Muscle of leg (tissue), 11 donors: Measurements from ENCODE around the gene GJB5. TPM values are rescaled to one million over a fixed set of nuclear protein-coding genes. Genes with fewer than 3 reads are reported as not detected.
A peak's percentile ranks its signal among the peaks of the same experiment; 100 is the strongest.

ENCODE experiments used
- DNase-seq: peaks from one replicate; pipeline ENCODE4 v3.0.0; 2013
- H3K27ac ChIP-seq: one replicate; pipeline ENCODE4 v1.5.1; 2013; ENCODE audit warnings: mild to moderate bottlenecking, low read length, control low read depth
- H3K27me3 ChIP-seq: one replicate; pipeline ENCODE4 v1.6.1; 2013; ENCODE audit warnings: low read length; ENCODE audit not compliant: control insufficient read depth, insufficient read depth
- H3K36me3 ChIP-seq: one replicate; pipeline ENCODE4 v1.6.1; 2013; ENCODE audit warnings: low read length; ENCODE audit not compliant: control insufficient read depth, insufficient read depth
- H3K4me1 ChIP-seq: one replicate; pipeline ENCODE4 v1.6.1; 2013; ENCODE audit warnings: low read length; ENCODE audit not compliant: control insufficient read depth, insufficient read depth
- H3K4me3 ChIP-seq: one replicate; pipeline ENCODE4 v1.5.1; 2013; ENCODE audit warnings: low read length, control low read depth
- H3K9me3 ChIP-seq: replicated peaks from 2 replicates; pipeline ENCODE4 v1.6.1; 2013; ENCODE audit warnings: low read depth, low read length; ENCODE audit not compliant: control insufficient read depth
- WGBS: methylation state at CpG from one replicate; pipeline ENCODE4 v1.1.5; 2013; ENCODE audit warnings: missing lambda C conversion rate; ENCODE audit not compliant: insufficient coverage; 5-methylcytosine and 5-hydroxymethylcytosine counted together
- polyA plus RNA-seq, 8 donors: library from polyadenylated mRNA; unstranded; fragments of 120-200 nt; gene quantifications; one replicate each; pipeline versions ENCODE4 v1.2.1 to v1.2.3, GENCODE V29; 2013; ENCODE audit warnings: inconsistent platforms in 1 of 8, low replicate concordance in 1 of 8; ENCODE audit not compliant: insufficient read length in 8 of 8, insufficient read depth in 1 of 8
- total RNA-seq: library from RNA; stranded (reverse); fragments of 120-200 nt; gene quantifications from one replicate; pipeline ENCODE4 v1.2.4, GENCODE V29; 2013

The GJB5 gene
- total and polyA plus RNA-seq, 9 donors = 0.26 to 3.2 (median 0.29) TPM; not detected in 4

DNA sequence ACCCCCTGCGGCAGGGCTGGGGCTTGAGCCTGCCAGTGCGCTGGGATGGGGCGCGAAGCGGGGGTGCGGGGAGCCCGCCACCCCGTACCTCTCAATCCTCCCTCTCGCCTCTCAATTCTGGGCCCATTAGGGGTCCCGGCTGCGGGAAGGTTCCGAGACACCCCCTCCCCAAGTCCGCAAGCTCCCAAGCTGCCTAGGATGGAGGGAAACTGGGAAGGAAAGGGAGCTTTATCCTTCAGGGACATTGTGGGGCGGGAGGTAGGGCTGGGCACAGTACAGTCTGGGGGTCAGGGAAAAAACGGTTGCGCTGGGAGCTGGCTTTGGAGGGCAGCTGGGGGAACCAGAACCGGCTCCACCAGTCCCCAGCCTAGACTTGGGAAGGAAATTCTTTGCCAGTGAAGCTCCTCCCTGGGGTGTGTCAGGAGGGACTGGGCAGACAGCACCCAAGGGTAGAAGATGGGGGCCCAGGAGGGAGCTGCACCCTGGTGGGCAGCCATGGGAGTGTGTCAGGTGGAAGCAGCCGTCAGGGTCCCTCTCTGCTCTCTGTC is 27.1 kb downstream of the GJB5 start:
- 0% methylated on average over 4 of the region's 18 CpGs for WGBS
- H3K9me3 ChIP-seq = no peaks in the 10 kb centered on the region
- no peak overlapping the region for H3K4me3 ChIP-seq
- peaks cover 55% of the 10 kb centered on the region for H3K27me3 ChIP-seq
- H3K4me1 ChIP-seq = peaks cover 5% of the 10 kb centered on the region
- no peak for DNase-seq
- H3K27ac ChIP-seq = no peak overlapping the region
- H3K36me3 ChIP-seq = no peaks in the 10 kb centered on the region

DNA sequence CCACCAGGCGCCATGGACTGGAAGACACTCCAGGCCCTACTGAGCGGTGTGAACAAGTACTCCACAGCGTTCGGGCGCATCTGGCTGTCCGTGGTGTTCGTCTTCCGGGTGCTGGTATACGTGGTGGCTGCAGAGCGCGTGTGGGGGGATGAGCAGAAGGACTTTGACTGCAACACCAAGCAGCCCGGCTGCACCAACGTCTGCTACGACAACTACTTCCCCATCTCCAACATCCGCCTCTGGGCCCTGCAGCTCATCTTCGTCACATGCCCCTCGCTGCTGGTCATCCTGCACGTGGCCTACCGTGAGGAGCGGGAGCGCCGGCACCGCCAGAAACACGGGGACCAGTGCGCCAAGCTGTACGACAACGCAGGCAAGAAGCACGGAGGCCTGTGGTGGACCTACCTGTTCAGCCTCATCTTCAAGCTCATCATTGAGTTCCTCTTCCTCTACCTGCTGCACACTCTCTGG is 29.9 kb downstream of the GJB5 start:
- WGBS = 86% methylated on average over 23 of the region's 28 CpGs
- H3K36me3 ChIP-seq = no peaks in the 10 kb centered on the region
- no peak overlapping the region for H3K4me3 ChIP-seq
- no peaks in the 10 kb centered on the region for H3K9me3 ChIP-seq
- peaks cover 5% of the 10 kb centered on the region for H3K4me1 ChIP-seq
- H3K27ac ChIP-seq = no peak overlapping the region
- H3K27me3 ChIP-seq = peaks cover 43% of the 10 kb centered on the region
- no peak for DNase-seq

DNA sequence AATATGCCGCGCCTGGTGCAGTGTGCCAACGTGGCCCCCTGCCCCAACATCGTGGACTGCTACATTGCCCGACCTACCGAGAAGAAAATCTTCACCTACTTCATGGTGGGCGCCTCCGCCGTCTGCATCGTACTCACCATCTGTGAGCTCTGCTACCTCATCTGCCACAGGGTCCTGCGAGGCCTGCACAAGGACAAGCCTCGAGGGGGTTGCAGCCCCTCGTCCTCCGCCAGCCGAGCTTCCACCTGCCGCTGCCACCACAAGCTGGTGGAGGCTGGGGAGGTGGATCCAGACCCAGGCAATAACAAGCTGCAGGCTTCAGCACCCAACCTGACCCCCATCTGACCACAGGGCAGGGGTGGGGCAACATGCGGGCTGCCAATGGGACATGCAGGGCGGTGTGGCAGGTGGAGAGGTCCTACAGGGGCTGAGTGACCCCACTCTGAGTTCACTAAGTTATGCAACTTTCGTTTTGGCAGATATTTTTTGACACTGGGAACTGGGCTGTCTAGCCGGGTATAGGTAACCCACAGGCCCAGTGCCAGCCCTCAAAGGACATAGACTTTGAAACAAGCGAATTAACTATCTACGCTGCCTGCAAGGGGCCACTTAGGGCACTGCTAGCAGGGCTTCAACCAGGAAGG is 30.5 kb downstream of the GJB5 start:
- H3K4me1 ChIP-seq = peaks cover 5% of the 10 kb centered on the region
- no peaks in the 10 kb centered on the region for H3K36me3 ChIP-seq
- no peak overlapping the region for H3K4me3 ChIP-seq
- DNase-seq = no peak
- no peaks in the 10 kb centered on the region for H3K9me3 ChIP-seq
- H3K27ac ChIP-seq = no peak overlapping the region
- H3K27me3 ChIP-seq = peaks cover 38% of the 10 kb centered on the region
- WGBS = 78% methylated on average over 15 of the region's 22 CpGs

DNA sequence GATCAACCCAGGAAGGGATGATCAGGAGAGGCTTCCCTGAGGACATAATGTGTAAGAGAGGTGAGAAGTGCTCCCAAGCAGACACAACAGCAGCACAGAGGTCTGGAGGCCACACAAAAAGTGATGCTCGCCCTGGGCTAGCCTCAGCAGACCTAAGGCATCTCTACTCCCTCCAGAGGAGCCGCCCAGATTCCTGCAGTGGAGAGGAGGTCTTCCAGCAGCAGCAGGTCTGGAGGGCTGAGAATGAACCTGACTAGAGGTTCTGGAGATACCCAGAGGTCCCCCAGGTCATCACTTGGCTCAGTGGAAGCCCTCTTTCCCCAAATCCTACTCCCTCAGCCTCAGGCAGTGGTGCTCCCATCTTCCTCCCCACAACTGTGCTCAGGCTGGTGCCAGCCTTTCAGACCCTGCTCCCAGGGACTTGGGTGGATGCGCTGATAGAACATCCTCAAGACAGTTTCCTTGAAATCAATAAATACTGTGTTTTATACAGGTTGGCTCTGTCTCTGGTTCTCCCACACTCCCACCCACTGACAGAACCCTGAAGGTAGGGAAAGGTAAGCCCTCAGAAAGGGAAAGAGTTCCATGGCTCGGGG is 31.1 kb downstream of the GJB5 start:
- 0% methylated on average over 1 of the region's 4 CpGs for WGBS

DNA sequence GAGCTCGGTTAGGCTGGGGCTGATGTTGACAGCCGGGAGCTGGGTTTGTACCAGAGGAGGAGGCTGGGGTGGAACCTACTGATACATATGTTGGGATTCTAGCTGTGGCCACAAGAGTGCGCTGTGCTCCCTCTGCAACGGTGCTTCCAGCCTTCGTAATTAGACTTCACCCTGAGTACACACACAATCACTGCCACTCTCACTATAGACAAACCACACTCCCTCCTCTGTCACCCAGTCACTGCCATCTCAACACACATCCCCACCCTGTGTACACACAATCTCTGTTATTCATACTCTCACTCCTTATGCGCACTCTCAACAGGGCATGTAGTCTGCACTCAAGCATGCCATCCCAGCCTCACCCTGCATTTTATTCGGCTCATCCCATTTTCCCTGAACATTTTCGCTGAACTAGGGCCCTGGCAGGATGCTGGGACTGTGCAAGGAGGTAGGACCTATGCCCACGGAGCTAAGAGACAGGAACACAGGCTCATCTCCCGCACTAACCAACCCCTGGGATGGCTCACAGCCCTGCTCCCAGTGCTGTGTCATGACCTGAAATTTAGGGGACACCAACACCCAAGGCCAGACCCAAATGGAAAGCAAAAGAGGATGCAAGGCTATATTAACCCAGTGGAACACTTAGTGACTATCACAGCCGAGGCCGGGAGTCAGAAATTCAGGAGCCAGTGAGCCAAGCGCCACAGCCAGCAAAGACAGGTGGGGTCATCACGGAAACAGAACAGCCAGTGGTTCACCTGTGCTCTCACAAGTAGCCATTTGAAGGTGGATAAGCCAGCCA is 31.9 kb downstream of the GJB5 start:
- peak; percentile 73 for DNase-seq
- Histone ChIP-seq H3K9me3 (no peaks in the 10 kb centered on the region), H3K4me1 (peaks cover 2% of the 10 kb centered on the region), H3K4me3 (no peak overlapping the region), H3K27me3 (peaks cover 33% of the 10 kb centered on the region), H3K36me3 (no peaks in the 10 kb centered on the region), H3K27ac (no peak overlapping the region)
- 54% methylated on average over 14 of the region's 14 CpGs for WGBS

More for the DNA sequence above, 31.1 kb downstream of the GJB5 start:
- peaks cover 5% of the 10 kb centered on the region for H3K4me1 ChIP-seq
- H3K36me3 ChIP-seq = no peaks in the 10 kb centered on the region
- no peak overlapping the region for H3K4me3 ChIP-seq
- peaks cover 36% of the 10 kb centered on the region for H3K27me3 ChIP-seq
- no peak overlapping the region for H3K27ac ChIP-seq
- H3K9me3 ChIP-seq = no peaks in the 10 kb centered on the region
- DNase-seq = no peak

DNA sequence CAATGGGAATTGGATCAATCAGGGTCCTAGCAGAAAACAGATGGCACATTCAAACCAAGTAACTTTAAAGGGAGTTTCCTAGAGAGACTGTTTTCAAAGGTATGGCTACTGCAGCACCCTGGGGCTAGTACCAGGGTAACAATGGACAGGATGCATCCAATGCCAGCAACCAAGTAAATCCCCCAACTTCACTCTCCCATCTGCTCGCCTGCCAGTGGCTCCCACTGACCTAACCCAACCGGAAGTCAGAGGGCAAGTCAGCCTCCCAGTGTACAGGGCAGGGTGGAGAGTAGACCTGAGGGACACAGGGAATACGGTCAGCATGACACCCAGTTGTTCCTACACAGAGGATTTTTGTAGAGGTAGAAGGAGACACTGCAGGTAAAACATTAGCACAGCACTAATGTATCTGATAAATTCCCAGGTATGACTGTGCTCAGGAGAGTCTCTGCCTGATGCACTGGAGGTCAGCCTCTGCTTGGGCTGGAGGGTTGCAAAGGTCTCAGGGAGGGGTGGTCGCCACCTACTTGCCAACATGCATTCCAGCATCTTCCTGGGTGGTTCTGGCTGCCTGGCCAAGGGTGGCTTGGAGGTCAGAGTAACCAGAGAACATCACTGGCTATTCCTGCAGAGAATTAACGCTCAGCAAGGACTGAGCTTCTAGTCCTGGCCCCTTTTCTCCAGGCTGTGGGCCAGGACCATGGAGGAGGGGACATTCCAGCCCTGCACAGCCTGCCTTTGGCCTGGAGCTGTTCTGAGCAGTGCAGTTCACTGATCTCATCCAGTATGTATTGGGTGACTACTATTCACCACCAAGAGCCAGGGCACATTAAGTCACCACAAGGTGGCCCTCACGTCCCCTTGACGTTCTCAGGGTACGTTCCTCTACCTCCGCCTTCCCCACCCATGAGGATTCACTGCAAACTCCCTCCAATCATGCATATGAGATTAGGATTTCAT is 32.9 kb downstream of the GJB5 start:
- DNase-seq = peak; percentile 20
- Histone ChIP-seq H3K36me3 (no peaks in the 10 kb centered on the region), H3K4me3 (no peak overlapping the region), H3K27ac (no peak overlapping the region), H3K4me1 (peaks cover 8% of the 10 kb centered on the region), H3K9me3 (no peaks in the 10 kb centered on the region), H3K27me3 (peaks cover 30% of the 10 kb centered on the region)
- 49% methylated on average over 6 of the region's 9 CpGs for WGBS

DNA sequence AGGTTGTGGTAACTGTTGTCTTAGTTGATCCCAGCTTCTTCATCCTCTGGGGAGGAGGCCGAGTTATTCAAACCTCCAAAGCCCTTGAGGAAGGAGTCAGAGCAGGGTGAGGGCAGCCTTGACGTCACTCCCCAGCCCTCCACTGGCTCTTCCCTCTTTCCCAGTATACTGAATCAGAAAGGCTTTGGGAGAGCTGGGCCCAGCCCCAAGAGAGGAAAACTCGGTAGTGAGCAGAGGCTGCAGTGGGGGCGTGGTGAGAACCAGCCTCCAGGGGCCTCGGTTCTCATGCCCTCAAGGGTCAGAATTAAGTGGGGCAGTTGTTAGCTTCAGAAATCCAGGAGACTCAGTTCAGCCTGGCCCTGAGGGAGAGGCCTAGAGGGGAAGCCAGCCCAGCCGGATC is 36.1 kb downstream of the GJB5 start:
- Histone ChIP-seq H3K4me1 (peaks cover 8% of the 10 kb centered on the region), H3K36me3 (peaks cover 4% of the 10 kb centered on the region), H3K4me3 (no peak overlapping the region), H3K27ac (no peak overlapping the region), H3K27me3 (peaks cover 26% of the 10 kb centered on the region), H3K9me3 (no peaks in the 10 kb centered on the region)
- WGBS = 47% methylated on average over 3 of the region's 6 CpGs
- peak; percentile 38 for DNase-seq

DNA sequence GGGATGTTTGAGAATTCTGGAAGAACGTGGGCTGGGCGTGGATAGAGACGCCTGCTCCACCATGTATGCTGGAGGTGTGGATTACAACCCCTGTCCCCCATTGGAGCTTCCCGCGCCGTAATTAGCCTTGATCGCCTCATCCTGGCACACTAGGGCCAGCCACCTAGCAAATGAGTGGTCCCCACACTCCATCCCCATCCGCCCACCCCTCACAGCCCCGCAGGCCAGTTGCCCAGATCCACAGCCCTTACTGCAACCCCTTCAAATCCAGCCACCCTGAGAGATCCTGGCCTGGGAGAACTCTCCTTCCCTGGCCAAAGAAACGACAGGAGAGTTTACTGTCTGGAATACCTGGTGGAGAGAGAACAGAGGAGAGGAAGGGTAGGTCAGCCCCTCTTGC is 37.6 kb downstream of the GJB5 start:
- no peak overlapping the region for H3K4me3 ChIP-seq
- H3K27ac ChIP-seq = no peak overlapping the region
- 50% methylated on average over 6 of the region's 10 CpGs for WGBS

DNA sequence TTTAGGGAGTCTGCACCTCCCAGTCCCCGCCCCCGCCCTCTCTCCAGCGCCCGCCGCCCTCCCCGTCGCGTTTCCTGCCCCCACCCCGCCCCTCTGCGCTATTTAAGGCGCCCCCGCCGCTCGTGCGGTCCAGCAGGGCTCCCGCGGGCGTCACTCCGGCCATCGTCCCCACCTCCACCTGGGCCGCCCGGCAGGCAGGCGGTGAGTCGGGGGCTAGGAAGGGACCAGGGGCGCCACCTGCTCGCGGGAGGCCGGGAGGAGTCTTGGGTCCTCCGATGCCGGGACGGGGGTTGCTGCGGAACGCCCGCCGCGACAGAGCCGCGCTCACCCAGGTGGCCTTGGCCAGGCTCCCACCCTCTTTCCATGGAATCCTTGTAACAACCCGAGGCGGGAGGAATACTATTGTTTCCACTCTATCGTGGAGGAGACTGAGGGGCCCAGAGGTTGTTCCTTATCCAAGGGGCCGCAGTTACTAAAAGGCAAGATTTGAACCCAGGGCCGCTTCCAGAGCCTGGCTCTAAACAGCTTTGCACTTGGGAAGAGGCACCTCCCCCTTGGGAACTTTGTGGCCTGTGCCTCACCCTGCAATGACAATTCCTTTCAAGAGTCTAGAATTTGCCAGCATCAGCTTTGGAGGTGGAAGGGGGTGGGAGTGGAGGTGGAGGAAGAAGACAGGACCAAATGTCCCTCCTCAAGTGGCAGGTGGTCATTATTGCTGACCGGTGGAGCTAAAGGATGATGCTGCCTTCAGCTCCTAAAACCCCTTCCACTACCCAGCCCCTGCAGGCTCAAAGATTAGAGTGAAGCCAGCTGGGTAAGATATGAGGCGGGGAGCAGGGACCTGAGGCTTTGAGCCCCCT is 38.3 kb downstream of the GJB5 start, which contains the start of gene GJA4:
Gene GJA4 (plus strand): TSS at position 132 of the 860 bp plus-strand sequence. CDS start 1,215 bp downstream, outside the sequence.
- Histone ChIP-seq H3K4me1 (peaks cover 8% of the 10 kb centered on the region), H3K27ac (no peak within 1 kb of the TSS), H3K9me3 (no peaks in the 10 kb centered on the region), H3K36me3 (peaks cover 4% of the 10 kb centered on the region), H3K27me3 (peaks cover 26% of the 10 kb centered on the region), H3K4me3 (peak within 1 kb of the TSS; percentile 39)
- no peak for DNase-seq
- 10% methylated on average over 20 of the region's 45 CpGs for WGBS

More for the DNA sequence above, 37.6 kb downstream of the GJB5 start:
- Histone ChIP-seq H3K4me1 (peaks cover 8% of the 10 kb centered on the region), H3K27me3 (peaks cover 26% of the 10 kb centered on the region), H3K36me3 (peaks cover 4% of the 10 kb centered on the region), H3K9me3 (no peaks in the 10 kb centered on the region)
- no peak for DNase-seq
